Fibroblast of upper back skin (primary cell): ENCODE data around the gene NDUFA3.
A peak's percentile ranks its signal among the peaks of the same experiment; 100 is the strongest.
"Not testable (repeated sequence)": the region's sequence is repeated elsewhere in the genome, so short reads cannot be mapped to it uniquely, and the experiment has no call there.

Source experiments
- DNase-seq: peaks from one replicate; pipeline ENCODE4 v3.0.0-alpha.2; 2013

The NDUFA3 gene

GRCh38 chr19:54102421-54103169 is at the start of gene NDUFA3:
TSS of gene NDUFA3 (plus strand) at chr19:54102855. CDS start at chr19:54102879, 24 bp downstream.
- DNase-seq: peak; percentile 99

GRCh38 chr19:54062643-54063042 is 40.0 kb upstream of the NDUFA3 start:
- no peak for DNase-seq

GRCh38 chr19:54063350-54064116 is 39.1 kb upstream of the NDUFA3 start, which contains the start of gene VSTM1:
TSS of gene VSTM1 (minus strand) at chr19:54063897. CDS start at chr19:54063777, 120 bp downstream.
- DNase-seq: no peak

- no peak for DNase-seq
Observed at GRCh38 chr19:54069470-54069869, 33.2 kb upstream of the NDUFA3 start.

- no peak for DNase-seq
Observed at GRCh38 chr19:54073829-54074228, 28.8 kb upstream of the NDUFA3 start.

GRCh38 chr19:54074851-54075250 is 27.8 kb upstream of the NDUFA3 start:
- no peak for DNase-seq

GRCh38 chr19:54077334-54077733 is 25.3 kb upstream of the NDUFA3 start:
- DNase-seq: no peak

- DNase-seq: no peak
Observed at GRCh38 chr19:54081032-54081431, 21.6 kb upstream of the NDUFA3 start, which contains the start of gene TARM1. TSS of gene TARM1 (minus strand) at chr19:54081365. CDS start at chr19:54081340, 25 bp downstream.

GRCh38 chr19:54084410-54084809 is 18.2 kb upstream of the NDUFA3 start:
- no peak for DNase-seq

GRCh38 chr19:54094426-54095000 is 8.1 kb upstream of the NDUFA3 start:
- DNase-seq: no peak

GRCh38 chr19:54095136-54095858 is 7.4 kb upstream of the NDUFA3 start:
- DNase-seq: no peak

- DNase-seq: peak; percentile 29
Observed at GRCh38 chr19:54095859-54096616, 6.6 kb upstream of the NDUFA3 start.

- DNase-seq: peak; percentile 59
Observed at GRCh38 chr19:54096617-54097106, 6.0 kb upstream of the NDUFA3 start.

- no peak for DNase-seq
Observed at GRCh38 chr19:54099190-54099902, 3.3 kb upstream of the NDUFA3 start.

GRCh38 chr19:54099903-54100255 is 2.8 kb upstream of the NDUFA3 start:
- not testable (repeated sequence) for DNase-seq

- DNase-seq: no peak
Observed at GRCh38 chr19:54100561-54100960, 2.1 kb upstream of the NDUFA3 start, which contains the start of gene OSCAR. TSS of gene OSCAR (minus strand) at chr19:54100803. CDS start at chr19:54100792, 11 bp downstream.

- DNase-seq: no peak
Observed at GRCh38 chr19:54104998-54105715, 2.5 kb downstream of the NDUFA3 start.

- no peak for DNase-seq
Observed at GRCh38 chr19:54105796-54106195, 3.1 kb downstream of the NDUFA3 start.

- DNase-seq: no peak
Observed at GRCh38 chr19:54106716-54107115, 4.1 kb downstream of the NDUFA3 start.

- DNase-seq: no peak
Observed at GRCh38 chr19:54107876-54108490, 5.3 kb downstream of the NDUFA3 start.
